Gastrocnemius medialis (tissue), 4 donors: Measurements from ENCODE around the gene COA8.

Experiments
- CTCF ChIP-seq, 5 experiments: fragments of 450-650 bp in 3 of 5; fragments of 200-600 bp in 2 of 5; sonication (generic) in 2 of 5; IDR thresholded peaks in 4 of 5; conservative IDR thresholded peaks in 1 of 5; 1 replicate in 4 of 5; 2 replicates in 1 of 5; pipeline ENCODE4 v1.5.1; 2016 to 2019; ENCODE audit warnings: antibody characterized with exemption in 5 of 5, mild to moderate bottlenecking in 3 of 5, moderate library complexity in 3 of 5
- POLR2A ChIP-seq, 2 donors: fragments of 450-650 bp; IDR thresholded peaks; one replicate each; pipeline ENCODE4 v1.6.1; 2017; ENCODE audit warnings: antibody characterized with exemption in 2 of 2, mild to moderate bottlenecking in 2 of 2, moderate library complexity in 2 of 2

GRCh38 chr14:103536693-103537092 is 26.1 kb upstream of the COA8 start:
- TF ChIP-seq CTCF (IDR thresholded peaks at IDR 0.05 in 4 of 5, conservative IDR thresholded peaks at IDR 0.05 in 1 of 5) (no peak), POLR2A (IDR thresholded peaks at IDR 0.05) (no peak)
